ENCODE data around the gene YWHAE.
A peak's percentile ranks its signal among the peaks of the same experiment; 100 is the strongest.
"Not testable (repeated sequence)": the region's sequence is repeated elsewhere in the genome, so short reads cannot be mapped to it uniquely, and the experiment has no call there.

Gene YWHAE

DNA sequence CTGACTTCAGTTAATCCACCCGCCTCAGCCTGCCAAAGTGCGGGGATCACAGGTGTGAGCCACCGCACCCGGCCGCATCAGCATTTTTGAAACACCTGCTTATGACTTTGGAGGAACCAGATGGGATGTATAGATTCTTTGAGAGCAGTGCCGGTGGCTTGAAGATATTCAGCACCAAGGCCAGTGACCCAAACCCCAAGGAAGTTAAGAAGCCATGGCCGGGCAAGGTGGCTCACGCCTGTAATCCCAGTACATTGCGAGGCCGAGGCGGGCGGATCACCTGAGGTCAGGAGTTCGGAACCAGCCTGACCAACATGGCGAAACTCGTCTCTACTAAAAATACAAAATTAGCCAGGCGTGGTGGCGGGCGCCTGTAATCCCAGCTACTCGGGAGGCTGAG is 76.7 kb downstream of the YWHAE start:
- DNase-seq = no peak

DNA sequence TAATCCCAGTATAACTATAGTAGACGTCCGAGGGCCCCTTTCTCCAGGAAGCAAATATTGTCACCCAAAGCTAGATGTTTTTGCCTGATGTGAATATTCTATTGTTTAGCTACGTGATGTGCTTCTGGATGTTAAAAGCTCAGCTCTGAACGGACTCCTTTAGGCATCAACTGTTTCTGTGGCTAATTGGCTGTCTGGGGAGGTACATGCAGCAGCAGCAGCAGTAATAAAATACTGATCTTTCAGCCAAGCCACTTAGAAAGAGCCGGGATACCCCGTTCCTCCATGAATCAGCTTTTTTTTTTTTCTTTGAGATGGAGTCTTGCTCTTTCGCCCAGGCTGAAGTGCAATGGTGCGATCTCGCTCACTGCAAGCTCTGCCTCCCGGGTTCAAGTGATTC is 77.5 kb downstream of the YWHAE start:
- DNase-seq = no peak

DNA sequence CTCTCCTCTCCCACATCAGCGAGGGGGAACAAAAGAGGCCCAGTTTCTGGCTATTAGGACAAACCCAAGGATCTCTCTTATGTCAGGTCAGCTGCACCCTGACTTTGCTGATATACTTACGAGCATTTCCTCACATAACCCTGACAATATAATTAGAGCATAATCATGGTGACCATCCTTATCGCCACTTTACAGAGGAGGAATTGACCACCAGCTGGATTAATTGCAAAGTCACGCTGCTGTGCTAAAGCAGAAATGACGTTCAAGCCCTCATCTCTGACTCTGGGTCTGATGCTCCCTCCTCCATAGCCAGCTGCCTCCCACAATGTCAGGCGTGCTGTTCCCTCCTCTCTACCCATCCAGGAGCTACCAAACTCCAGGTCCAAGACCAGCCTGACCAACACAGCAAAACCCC is 78.0 kb downstream of the YWHAE start:
- no peak for DNase-seq

DNA sequence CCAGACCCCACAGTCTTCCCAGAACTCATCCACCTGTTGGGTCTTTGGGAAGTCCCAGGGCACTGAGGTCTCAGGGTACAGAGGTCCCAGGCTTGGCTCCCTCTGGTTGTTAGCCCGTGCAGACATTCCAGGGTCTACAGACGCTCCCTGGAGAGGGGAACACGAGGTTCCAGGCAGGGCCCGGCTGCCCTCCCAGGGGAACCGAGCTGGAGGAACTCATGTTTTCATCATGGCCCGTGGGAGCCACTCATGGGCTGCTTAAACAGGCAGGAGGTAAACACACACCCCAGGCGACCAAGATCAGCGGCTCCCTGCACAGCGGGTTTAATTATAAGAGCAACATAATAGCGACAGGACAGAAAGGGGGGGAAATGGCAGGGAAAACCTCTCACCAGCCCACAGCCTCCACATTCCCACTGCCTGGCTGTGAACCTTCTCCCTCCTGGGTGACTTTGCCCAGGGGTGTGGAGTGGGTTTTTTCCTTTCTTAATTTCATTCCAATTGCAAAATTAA is 84.1 kb downstream of the YWHAE start:
- peak; percentile 30 for DNase-seq

DNA sequence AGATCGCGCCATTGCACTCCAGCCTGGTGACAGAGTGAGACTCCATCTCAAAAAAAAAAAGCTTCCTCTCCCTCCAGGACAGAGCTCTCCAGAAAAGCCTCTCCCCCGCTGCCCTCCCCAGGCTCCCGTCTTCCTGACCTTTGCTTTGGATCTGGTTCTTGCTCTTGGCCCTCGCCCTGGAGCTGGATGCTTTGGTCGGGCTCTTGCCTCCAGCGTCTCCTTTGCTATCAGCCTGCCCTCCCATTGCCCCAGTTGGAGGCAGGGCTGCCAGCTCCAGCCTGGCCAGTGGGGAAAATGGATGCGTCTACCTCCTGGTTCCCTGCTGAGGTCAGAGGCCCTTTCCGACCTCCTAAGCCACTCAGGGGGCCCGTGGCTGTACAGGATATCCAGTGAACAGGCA is 84.6 kb downstream of the YWHAE start:
- no peak for DNase-seq

DNA sequence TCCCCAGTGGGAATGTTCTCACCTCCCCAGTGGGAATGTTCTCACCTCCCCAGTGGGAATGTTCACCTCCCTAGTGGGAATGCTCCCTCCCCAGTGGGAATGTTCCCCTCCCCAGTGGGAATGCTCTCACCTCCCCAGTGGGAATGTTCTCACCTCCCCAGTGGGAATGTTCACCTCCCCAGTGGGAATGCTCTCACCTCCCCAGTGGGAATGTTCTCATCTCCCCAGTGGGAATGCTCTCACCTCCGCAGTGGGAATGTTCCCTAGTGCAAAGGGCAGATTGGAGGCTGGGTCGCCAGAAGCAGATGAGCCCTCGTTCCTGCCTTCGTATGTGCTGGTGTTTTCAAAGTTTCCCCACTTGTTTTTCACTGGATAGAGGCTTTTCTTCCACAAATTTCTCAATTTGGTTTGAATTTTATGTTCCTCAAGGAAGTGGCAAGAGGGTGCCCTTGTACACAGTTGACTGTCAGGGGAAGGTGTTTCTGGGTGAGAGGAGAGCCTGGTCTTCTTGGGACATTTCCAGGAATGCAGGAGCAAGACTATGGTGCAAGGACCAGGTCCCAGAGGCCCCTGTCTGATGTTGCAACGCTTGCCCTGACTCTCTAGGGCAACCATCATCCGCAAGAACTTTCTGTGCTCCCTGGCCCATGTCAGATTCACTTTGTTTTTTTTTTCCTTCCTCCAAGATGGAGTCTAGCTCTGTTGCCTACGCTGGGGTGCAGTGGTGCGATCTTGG is 86.6 kb downstream of the YWHAE start:
- no peak for DNase-seq

DNA sequence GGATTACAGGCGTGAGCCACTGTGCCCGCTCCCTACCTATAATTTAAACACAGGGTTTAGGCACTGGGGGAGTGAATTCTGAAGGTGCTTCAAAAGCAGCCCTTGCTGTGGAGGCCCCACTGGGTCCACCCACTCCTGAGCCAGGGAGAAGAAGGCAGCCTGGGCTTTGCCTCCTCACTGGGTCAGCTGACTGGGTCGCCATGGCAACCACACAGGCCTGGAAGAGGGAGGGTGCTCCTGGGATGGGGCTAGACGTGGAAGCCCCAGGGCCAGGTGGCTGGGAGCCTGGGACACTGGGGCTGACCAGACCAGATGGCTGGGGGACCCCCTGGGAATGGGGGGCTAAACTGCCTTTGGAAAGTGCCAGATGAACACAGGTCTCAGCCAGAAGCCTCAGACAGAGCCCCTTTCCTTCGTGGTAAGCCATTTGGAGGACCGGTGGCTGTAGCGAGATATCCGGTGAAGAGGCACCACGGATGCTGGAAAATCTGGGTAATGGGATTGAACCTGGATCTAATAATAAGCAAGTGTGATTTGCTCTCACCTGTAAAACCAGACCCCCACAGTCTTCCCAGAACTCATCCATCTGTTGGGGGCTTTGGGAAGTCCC is 87.7 kb downstream of the YWHAE start:
- DNase-seq = no peak

DNA sequence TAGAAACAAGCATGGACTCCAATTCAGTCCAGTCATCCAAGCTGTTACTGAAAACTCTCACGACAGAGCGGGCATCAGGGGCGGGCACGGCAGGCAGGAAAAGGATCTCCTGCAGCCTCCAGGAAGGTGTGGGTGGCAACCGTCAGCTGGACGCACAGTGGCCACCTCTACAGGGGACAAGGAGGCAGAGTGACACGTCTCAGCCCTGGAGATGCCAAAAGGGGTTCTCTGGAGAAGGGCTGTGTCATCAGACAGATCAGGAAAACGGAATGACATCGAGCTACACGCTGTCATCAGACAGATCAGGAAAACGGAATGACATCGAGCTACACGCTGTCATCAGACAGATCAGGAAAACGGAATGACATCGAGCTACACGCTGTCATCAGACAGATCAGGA is 92.2 kb downstream of the YWHAE start:
- not testable (repeated sequence) for DNase-seq

DNA sequence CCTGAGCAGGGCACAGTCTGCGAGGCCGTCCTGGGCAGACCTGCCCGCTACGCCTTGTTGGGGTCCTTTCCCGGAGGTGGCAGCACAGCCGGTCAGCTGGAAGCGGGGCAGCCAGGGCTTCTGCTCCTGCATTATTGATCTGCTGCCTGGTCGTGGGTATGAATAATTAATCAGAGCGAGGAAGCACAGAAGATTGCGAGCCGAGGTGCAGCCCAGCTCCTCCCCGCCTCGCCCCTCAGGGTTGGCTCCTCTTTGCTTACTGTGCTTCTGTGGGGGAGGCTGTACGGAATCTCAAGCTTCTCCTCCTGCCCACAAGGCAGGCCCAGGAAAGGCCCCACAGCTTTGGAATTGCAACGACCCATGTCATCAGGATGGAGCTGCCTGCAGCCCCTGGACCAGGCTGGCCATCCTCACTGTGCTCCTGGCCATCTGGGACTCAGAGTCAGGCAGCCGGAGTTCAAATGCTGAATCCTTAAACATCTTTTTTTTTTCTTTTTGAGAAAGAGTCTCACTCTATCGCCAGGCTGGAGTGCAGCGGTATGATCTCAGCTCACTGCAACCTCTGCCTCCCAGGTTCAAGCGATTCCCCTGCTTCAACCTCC is 95.0 kb downstream of the YWHAE start:
- DNase-seq = no peak

DNA sequence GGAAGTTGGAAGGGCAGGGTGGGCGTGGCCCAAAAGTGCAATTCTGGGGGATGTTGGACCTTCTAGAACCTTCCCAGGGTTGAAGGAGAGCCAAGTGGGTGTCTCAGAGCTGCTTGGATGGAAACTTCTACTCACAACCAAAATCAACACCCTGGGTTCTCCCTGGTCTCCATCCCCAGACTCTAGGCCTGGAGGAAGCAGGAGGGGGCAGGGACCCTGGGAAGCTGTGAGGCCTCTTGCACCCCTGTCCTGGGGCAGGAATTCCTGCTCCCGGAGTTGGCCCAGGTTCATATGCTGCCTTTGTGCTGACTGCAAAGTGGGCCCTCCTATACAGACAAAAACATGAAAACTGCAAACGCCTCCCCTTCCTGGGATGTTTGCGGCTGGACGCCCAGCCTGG is 95.5 kb downstream of the YWHAE start:
- DNase-seq = no peak

DNA sequence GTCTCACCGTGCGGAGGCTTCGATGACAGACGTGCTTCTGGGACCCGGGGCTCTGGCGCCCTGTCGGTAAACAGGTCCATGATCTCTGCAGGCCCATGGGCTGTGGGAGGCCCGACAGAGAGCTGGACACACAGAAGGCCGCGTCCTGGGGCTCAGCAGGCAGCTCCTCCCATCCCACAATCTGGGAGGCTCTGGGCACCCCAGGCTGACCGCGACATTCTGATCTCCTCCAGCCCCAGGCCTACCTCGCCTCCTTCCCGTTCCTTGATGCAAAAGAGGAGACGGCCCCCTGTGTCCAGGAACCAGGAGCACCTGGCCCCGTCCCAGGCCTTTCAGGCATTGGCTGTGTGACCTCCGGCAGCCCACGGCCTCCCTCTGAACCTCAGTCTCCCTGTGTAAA is 97.3 kb downstream of the YWHAE start:
- DNase-seq = no peak

DNA sequence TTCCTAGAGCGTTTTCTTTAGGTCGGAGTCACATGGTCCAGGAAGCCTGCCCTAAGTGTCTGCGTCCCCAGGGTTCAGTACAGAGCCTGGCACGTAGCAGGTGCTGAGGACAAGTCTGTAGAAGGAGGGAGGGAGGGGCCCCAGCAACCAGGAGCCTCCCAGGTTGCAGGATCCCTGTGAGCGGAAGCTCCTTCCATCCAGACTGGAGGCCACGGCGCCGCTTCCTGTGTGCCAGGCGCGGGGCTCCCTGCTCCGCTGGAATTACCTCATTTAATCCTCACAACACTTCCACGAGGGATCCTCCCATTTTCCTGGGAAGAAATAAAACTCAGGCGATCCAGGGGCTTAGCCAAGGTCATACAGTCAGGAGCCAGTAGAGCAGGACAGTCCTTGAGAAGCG is 98.5 kb downstream of the YWHAE start:
- no peak for DNase-seq

DNA sequence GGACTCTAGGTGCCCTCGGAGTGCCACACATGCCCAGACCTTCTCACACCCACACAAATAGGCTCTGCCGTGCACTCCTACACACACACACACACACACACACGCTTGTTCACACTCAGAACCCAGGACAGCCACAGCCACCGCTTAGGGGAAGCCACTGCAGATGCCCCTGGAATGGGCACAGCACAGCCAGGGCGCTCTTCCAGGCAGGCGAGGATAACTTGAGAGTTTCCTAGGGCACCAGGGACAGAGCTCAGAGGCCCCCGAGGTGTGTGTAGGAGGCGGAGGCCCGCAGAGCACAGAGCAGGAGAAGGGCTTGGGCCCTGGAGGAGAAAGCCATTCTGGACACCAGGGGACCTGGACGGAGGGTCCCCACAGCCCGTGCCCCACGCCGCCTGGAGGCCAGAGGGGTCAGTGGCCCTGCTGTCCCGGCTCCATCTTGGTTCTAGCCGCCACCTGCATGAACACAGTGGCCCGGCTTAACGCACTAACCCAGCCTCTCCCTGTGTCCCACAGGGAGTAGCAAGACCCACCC is 99.6 kb downstream of the YWHAE start:
- DNase-seq = no peak

DNA sequence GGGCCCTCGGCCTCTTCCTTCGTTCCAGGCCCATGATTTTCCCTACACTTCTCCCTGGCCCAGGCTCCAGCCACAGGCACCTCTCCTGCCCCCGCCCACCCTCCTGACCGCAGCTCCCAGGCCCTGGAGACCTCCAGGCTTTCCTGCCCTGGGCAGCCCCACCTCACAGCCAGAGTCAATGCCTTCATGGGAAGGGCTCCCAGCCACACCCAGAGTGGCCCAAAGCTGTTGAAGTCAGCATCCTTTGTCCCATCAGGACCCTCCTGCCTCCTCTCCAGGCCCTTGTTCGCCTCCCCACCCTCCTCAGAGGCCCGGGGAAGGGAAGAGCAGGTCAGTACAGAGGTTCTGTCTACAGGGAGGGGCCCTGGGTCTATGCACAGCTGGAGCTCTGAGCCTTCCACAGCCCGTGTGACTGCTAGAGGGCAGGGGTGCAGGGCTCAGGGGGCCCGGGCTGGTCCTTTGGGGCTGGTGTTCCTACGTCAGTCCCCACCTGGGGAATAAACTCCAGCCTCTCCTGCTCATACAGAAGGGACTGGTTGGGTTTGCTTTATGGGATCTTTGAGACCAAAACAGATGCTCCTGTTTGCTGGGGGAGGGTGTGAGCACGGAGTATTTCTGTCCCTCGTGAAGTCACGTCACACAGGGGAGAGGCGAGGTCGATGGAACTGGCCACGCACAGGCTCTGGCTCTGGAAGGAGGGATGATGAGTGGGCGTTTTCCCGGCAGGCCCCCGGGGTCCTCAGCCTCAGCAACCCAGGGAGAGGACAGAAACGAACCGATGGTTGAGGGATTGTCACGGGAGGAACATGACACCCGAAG is 100.3 kb downstream of the YWHAE start:
- DNase-seq = no peak

DNA sequence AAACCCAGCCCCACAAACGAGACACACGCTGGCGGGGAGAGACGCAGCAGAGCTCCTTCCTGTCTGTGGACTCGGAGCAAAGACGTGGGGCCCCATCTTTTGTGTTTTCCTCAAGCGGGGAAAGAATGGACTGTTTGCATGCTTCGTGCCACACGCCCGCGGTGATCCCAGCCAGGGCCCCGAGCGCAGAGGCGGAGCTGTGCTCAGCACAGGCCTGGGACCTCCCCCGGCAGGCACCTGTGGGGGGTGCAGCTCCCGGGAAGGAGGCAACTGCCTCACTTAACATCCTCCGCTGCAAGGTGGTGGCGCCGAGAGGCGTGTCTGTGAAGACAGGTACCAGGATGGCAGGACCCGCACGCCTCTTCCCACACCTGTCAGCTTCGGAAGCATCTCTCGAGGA is 101.4 kb downstream of the YWHAE start:
- no peak for DNase-seq
